HG03432 (cell line): Measurements from ENCODE around the gene MYOM3.
"Not testable (repeated sequence)": the region's sequence is repeated elsewhere in the genome, so short reads cannot be mapped to it uniquely, and the experiment has no call there.

ENCODE experiments used
- ATAC-seq: cut with Tn5 transposase; IDR thresholded peaks from one replicate; pipeline ENCODE4 v1.9.1; 2021; ENCODE audit warnings: mild to moderate bottlenecking, moderate library complexity; ENCODE audit not compliant: unreplicated experiment

The MYOM3 gene

GRCh38 chr1:24045771-24046170 is 66.2 kb downstream of the MYOM3 start:
- no peak for ATAC-seq

- not testable (repeated sequence) for ATAC-seq
These were observed 67.3 kb downstream of the MYOM3 start for GRCh38 chr1:24044672-24045071.

- no peak for ATAC-seq
These were observed 68.4 kb downstream of the MYOM3 start for GRCh38 chr1:24043345-24044032.

- no peak for ATAC-seq
These were observed 69.6 kb downstream of the MYOM3 start for GRCh38 chr1:24042315-24042714.

GRCh38 chr1:24036088-24036487 is 75.8 kb downstream of the MYOM3 start:
- no peak for ATAC-seq

- ATAC-seq = no peak
These were observed 79.0 kb downstream of the MYOM3 start for GRCh38 chr1:24032981-24033380.

- ATAC-seq = not testable (repeated sequence)
These were observed 80.9 kb downstream of the MYOM3 start for GRCh38 chr1:24030976-24031516.

- no peak for ATAC-seq
These were observed 84.0 kb downstream of the MYOM3 start for GRCh38 chr1:24027838-24028468.

- no peak for ATAC-seq
These were observed 89.2 kb downstream of the MYOM3 start for GRCh38 chr1:24022581-24023361.

GRCh38 chr1:24021403-24022266 is 90.3 kb downstream of the MYOM3 start:
- ATAC-seq = no peak

GRCh38 chr1:24020470-24020869 is 91.5 kb downstream of the MYOM3 start:
- ATAC-seq = no peak

GRCh38 chr1:24020025-24020424 is 91.9 kb downstream of the MYOM3 start:
- no peak for ATAC-seq

GRCh38 chr1:24018611-24019580 is 93.0 kb downstream of the MYOM3 start:
- ATAC-seq = no peak

GRCh38 chr1:24015221-24016210 is 96.4 kb downstream of the MYOM3 start:
- ATAC-seq = no peak

- not testable (repeated sequence) for ATAC-seq
These were observed 99.1 kb downstream of the MYOM3 start for GRCh38 chr1:24012878-24013277.

GRCh38 chr1:24010650-24011049 is 101.3 kb downstream of the MYOM3 start:
- no peak for ATAC-seq

GRCh38 chr1:24009406-24009805 is 102.5 kb downstream of the MYOM3 start:
- no peak for ATAC-seq

- not testable (repeated sequence) for ATAC-seq
These were observed 103.3 kb downstream of the MYOM3 start for GRCh38 chr1:24008574-24009184.
